Astrocyte (in vitro differentiated cells and primary cell): ENCODE data around the gene PPP1R7. TPM values are rescaled to one million over a fixed set of nuclear protein-coding genes. Genes with fewer than 3 reads are reported as not detected.

Experiments used
- DNase-seq: peaks from one replicate; pipeline ENCODE4 v3.0.0-alpha.2; 2010; ENCODE audit warnings: low read depth
- FAIRE-seq: peaks from 2 replicates; lab custom pipeline; 2011; peaks lifted over from hg19 to GRCh38; lab: Jason Lieb, UNC
- H2AFZ ChIP-seq: 2 replicates; pipeline ENCODE4 v1.6.0; 2012; ENCODE audit warnings: low read depth, low read length, inconsistent platforms
- H3K27ac ChIP-seq: 2 replicates; pipeline ENCODE4 v1.5.1; 2011; ENCODE audit warnings: low read depth, low read length, inconsistent platforms
- H3K27me3 ChIP-seq: 2 replicates; pipeline ENCODE4 v1.6.0; 2011; ENCODE audit warnings: low read length, inconsistent platforms; ENCODE audit not compliant: insufficient read depth
- H3K36me3 ChIP-seq: 2 replicates; pipeline ENCODE4 v1.5.1; 2011; ENCODE audit warnings: low read length, inconsistent platforms; ENCODE audit not compliant: insufficient read depth
- H3K4me1 ChIP-seq: 2 replicates; pipeline ENCODE4 v1.5.1; 2011; ENCODE audit warnings: low read length, inconsistent platforms; ENCODE audit not compliant: insufficient read depth
- H3K4me2 ChIP-seq: 2 replicates; pipeline ENCODE4 v1.6.0; 2012; ENCODE audit warnings: low read length, inconsistent platforms
- H3K4me3 ChIP-seq: 2 replicates; pipeline ENCODE4 v1.5.1; 2011; ENCODE audit warnings: low read depth, mild to moderate bottlenecking, low read length, inconsistent platforms; ENCODE audit not compliant: insufficient read depth
- H3K79me2 ChIP-seq: 2 replicates; pipeline ENCODE4 v1.6.0; 2012; ENCODE audit warnings: mild to moderate bottlenecking, low read length, inconsistent platforms; ENCODE audit not compliant: insufficient read depth
- H3K9ac ChIP-seq: 2 replicates; pipeline ENCODE4 v1.6.0; 2012; ENCODE audit warnings: mild to moderate bottlenecking, low read length, inconsistent platforms
- H3K9me3 ChIP-seq: 2 replicates; pipeline ENCODE4 v1.5.1; 2012; ENCODE audit warnings: low read depth, mild to moderate bottlenecking, low read length, inconsistent platforms; ENCODE audit not compliant: insufficient read depth
- H4K20me1 ChIP-seq: 2 replicates; pipeline ENCODE4 v1.6.0; 2012; ENCODE audit warnings: low read length, inconsistent platforms; ENCODE audit not compliant: insufficient read depth
- H3K27ac Mint-ChIP-seq: one replicate; pipeline ENCODE4 v1.8.0; 2021; ENCODE audit warnings: mild to moderate bottlenecking, mixed read lengths; ENCODE audit not compliant: unreplicated experiment
- H3K27me3 Mint-ChIP-seq: one replicate; pipeline ENCODE4 v1.8.0; 2021; ENCODE audit warnings: low read depth, mixed read lengths; ENCODE audit not compliant: unreplicated experiment
- H3K36me3 Mint-ChIP-seq: one replicate; pipeline ENCODE4 v1.8.0; 2021; ENCODE audit warnings: low read depth, mixed read lengths; ENCODE audit not compliant: unreplicated experiment
- H3K4me1 Mint-ChIP-seq: one replicate; pipeline ENCODE4 v1.8.0; 2021; ENCODE audit warnings: low read depth, mixed read lengths; ENCODE audit not compliant: unreplicated experiment
- H3K4me3 Mint-ChIP-seq: one replicate; pipeline ENCODE4 v1.8.0; 2021; ENCODE audit warnings: mild to moderate bottlenecking, moderate library complexity, mixed read lengths; ENCODE audit not compliant: unreplicated experiment
- H3K9me3 Mint-ChIP-seq: one replicate; pipeline ENCODE4 v1.8.0; 2021; ENCODE audit warnings: mild to moderate bottlenecking, mixed read lengths; ENCODE audit not compliant: unreplicated experiment
- EZH2 ChIP-seq: IDR thresholded peaks from 2 replicates; pipeline ENCODE4 v1.6.1; 2012; ENCODE audit warnings: mild to moderate bottlenecking, low read length, inconsistent platforms; ENCODE audit not compliant: insufficient read depth
- total RNA-seq: library from RNA; stranded (reverse); gene quantifications from 2 replicates; pipeline ENCODE4 v1.2.1, GENCODE V29; 2021
- TF ChIP-seq, protein P1 (sequence below): IDR thresholded peaks from 2 replicates; pipeline ENCODE4 v1.5.1; 2011; ENCODE audit warnings: low read depth, mild to moderate bottlenecking, inconsistent platforms, low read length, moderate library complexity; ENCODE audit not compliant: insufficient read depth

PPP1R7 gene
- total RNA-seq, 1 donor from 2014 or later, result 53.4 TPM

DNA sequence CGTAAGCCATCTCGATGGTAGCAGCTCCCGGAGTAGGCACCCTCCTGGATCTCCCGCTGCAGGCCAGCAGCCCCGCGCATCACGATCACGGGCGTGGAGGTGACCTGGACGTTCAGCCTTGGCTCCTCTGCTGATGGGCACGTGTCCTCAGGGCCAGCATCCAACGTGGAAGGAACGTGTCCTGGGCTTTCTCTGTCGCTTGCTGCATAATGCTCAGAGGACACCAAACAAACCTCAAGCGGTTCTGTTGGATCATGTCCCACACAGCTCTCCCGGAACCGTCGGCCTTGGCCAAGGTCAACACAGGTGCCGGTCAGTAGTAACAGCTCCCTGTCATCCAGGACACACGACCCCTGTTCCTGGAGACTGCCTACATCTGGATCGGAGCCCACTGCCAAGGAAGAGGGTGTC lies 24.1 kb upstream of the PPP1R7 start:
- no peak for FAIRE-seq
- Histone ChIP-seq H3K27me3 (no peaks in the 10 kb centered on the region), H3K9me3 (no peaks in the 10 kb centered on the region), H4K20me1 (no peaks in the 10 kb centered on the region), H3K27ac (no peak overlapping the region), H3K4me1 (no peaks in the 10 kb centered on the region), H3K4me3 (no peak overlapping the region), H3K36me3 (no peaks in the 10 kb centered on the region), H2AFZ (no peak overlapping the region), H3K79me2 (no peaks in the 10 kb centered on the region), H3K9ac (no peak overlapping the region), H3K4me2 (no peak overlapping the region)
- Mint-ChIP-seq H3K4me1 (no peaks in the 10 kb centered on the region), H3K27me3 (peaks cover 13% of the 10 kb centered on the region), H3K4me3 (no peak overlapping the region), H3K9me3 (no peaks in the 10 kb centered on the region), H3K36me3 (peaks cover 9% of the 10 kb centered on the region), H3K27ac (no peak overlapping the region)
- TF ChIP-seq EZH2, result no peak
- TF ChIP-seq, protein P1, sequence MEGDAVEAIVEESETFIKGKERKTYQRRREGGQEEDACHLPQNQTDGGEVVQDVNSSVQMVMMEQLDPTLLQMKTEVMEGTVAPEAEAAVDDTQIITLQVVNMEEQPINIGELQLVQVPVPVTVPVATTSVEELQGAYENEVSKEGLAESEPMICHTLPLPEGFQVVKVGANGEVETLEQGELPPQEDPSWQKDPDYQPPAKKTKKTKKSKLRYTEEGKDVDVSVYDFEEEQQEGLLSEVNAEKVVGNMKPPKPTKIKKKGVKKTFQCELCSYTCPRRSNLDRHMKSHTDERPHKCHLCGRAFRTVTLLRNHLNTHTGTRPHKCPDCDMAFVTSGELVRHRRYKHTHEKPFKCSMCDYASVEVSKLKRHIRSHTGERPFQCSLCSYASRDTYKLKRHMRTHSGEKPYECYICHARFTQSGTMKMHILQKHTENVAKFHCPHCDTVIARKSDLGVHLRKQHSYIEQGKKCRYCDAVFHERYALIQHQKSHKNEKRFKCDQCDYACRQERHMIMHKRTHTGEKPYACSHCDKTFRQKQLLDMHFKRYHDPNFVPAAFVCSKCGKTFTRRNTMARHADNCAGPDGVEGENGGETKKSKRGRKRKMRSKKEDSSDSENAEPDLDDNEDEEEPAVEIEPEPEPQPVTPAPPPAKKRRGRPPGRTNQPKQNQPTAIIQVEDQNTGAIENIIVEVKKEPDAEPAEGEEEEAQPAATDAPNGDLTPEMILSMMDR, result no peak
- no peak for DNase-seq

DNA sequence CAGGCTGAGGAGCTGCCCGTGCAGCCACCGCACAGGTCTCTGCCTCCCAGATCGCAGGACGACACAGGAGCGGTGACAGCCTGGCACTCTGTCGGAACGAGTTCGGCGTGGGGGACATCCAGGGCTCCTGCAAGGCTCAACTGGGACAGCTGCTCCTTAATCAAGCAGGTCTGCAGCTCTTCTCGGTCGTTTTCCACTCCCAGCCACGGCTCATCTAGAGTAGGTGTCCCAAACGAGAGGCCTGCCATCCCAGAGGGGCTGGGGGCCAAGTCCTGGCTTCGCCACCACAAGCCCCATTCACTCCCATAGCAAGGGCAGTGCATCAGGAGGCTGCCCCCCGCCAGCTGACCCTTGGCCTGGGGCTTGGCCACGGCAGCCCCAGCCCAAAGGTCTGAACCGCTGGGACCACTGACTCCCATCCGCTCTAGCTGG lies 23.5 kb upstream of the PPP1R7 start:
- Mint-ChIP-seq H3K4me1 (no peaks in the 10 kb centered on the region), H3K27ac (no peak overlapping the region), H3K36me3 (peaks cover 9% of the 10 kb centered on the region), H3K27me3 (peaks cover 13% of the 10 kb centered on the region), H3K4me3 (no peak overlapping the region), H3K9me3 (no peaks in the 10 kb centered on the region)
- Histone ChIP-seq H3K4me3 (no peak overlapping the region), H4K20me1 (no peaks in the 10 kb centered on the region), H3K9me3 (no peaks in the 10 kb centered on the region), H3K4me1 (no peaks in the 10 kb centered on the region), H3K36me3 (no peaks in the 10 kb centered on the region), H3K27me3 (no peaks in the 10 kb centered on the region), H3K27ac (no peak overlapping the region), H3K9ac (no peak overlapping the region), H2AFZ (no peak overlapping the region), H3K79me2 (no peaks in the 10 kb centered on the region), H3K4me2 (no peak overlapping the region)
- TF ChIP-seq, protein P1, result no peak
- no peak for DNase-seq
- no peak for FAIRE-seq

- H3K36me3 ChIP-seq, result no peaks in the 10 kb centered on the region
- Mint-ChIP-seq H3K4me1 (no peaks in the 10 kb centered on the region), H3K27me3 (peaks cover 16% of the 10 kb centered on the region), H3K27ac (no peak overlapping the region), H3K36me3 (peaks cover 9% of the 10 kb centered on the region), H3K9me3 (no peaks in the 10 kb centered on the region), H3K4me3 (no peak overlapping the region)
- FAIRE-seq (no peak), DNase-seq (no peak)
- H3K4me3 ChIP-seq, result no peak overlapping the region
- TF ChIP-seq EZH2, result no peak
- TF ChIP-seq, protein P1, result no peak
- no peak overlapping the region for H3K27ac ChIP-seq
- no peaks in the 10 kb centered on the region for H3K4me1 ChIP-seq
- no peak overlapping the region for H3K9ac ChIP-seq
- H3K4me2 ChIP-seq, result no peak overlapping the region
- H3K27me3 ChIP-seq, result no peaks in the 10 kb centered on the region
- no peaks in the 10 kb centered on the region for H4K20me1 ChIP-seq
- no peaks in the 10 kb centered on the region for H3K9me3 ChIP-seq
- no peak overlapping the region for H2AFZ ChIP-seq
- H3K79me2 ChIP-seq, result no peaks in the 10 kb centered on the region
Observed at GRCh38 chr2:241128266-241128665, 22.0 kb upstream of the PPP1R7 start.
